Activated CD4-positive, alpha-beta T cell treated with anti-CD3 and anti-CD28 coated beads for 36 hours (primary cell): ENCODE measurements around the gene SEMA4C. TPM values are rescaled to one million over a fixed set of nuclear protein-coding genes. Genes with fewer than 3 reads are reported as not detected.

ENCODE experiments used
- ATAC-seq: fragments of 200-7000 bp; cut with Tn5 transposase; one replicate; pipeline ENCODE4 v1.10.0; 2021; ENCODE audit warnings: mild to moderate bottlenecking, moderate library complexity
- CTCF ChIA-PET: fragments of 350-600 bp; sonication (Branson Sonifier 250); formaldehyde crosslinking; loops from one replicate; lab custom pipeline; 2021; ENCODE audit warnings: antibody characterized with exemption; lab: Charles Lee
- POLR2A ChIA-PET: fragments of 350-600 bp; sonication (Branson Sonifier 250); formaldehyde crosslinking; loops from one replicate; lab custom pipeline; 2021; ENCODE audit warnings: antibody characterized with exemption, inconsistent platforms; lab: Charles Lee
- DNase-seq: peaks from one replicate; pipeline ENCODE4 v3.0.0-alpha.2; 2020
- H3K27ac Mint-ChIP-seq: one replicate; pipeline ENCODE4 v1.8.0; 2021; ENCODE audit warnings: mixed read lengths
- H3K27me3 Mint-ChIP-seq: one replicate; pipeline ENCODE4 v1.8.0; 2021; ENCODE audit warnings: mixed read lengths
- H3K36me3 Mint-ChIP-seq: one replicate; pipeline ENCODE4 v1.8.0; 2021; ENCODE audit warnings: low read depth, mixed read lengths
- H3K4me1 Mint-ChIP-seq: one replicate; pipeline ENCODE4 v1.8.0; 2021; ENCODE audit warnings: mixed read lengths
- H3K4me3 Mint-ChIP-seq: one replicate; pipeline ENCODE4 v1.8.0; 2021; ENCODE audit warnings: mild to moderate bottlenecking, moderate library complexity, mixed read lengths
- H3K9me3 Mint-ChIP-seq: one replicate; pipeline ENCODE4 v1.8.0; 2021; ENCODE audit warnings: low read depth, mixed read lengths
- intact Hi-C, 2 experiments: fragments of 100-400 bp; cut with DNase I in 1 of 2; cut with micrococcal nuclease in 1 of 2; formaldehyde crosslinking; loops; one replicate each; pipeline versions ENCODE4 v1.14.2 to v1.15.1; 2022 to 2024; cut with DNase I, micrococcal nuclease
- total RNA-seq, 2 experiments: library from RNA; stranded (reverse); gene quantifications; one replicate each; pipeline ENCODE4 v1.2.3, GENCODE V29; 2021

The SEMA4C gene
- total RNA-seq, 2 experiments from 2014 or later, result 7.5 to 9.6 TPM

DNA sequence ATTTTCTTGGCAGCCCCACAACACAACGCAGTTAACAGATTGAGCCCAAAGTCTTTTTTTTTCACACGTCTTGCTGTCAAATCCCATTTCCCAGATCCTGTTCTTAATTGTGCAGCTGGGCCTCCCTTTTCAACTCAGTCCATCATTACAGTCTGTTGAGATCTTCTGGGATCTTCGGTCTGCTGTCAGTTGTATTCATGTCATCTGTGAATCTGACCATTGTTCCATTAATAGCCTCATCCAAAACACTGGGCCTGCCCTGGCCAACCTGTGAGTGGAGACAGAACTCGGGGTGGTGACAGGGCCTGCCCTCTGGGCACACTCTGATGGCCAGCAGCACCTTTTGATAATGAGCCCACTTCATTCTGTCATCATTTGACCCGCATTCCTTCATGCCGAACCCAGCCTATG, 39.7 kb upstream of the SEMA4C start:
- H3K27me3 Mint-ChIP-seq, result no peaks in the 10 kb centered on the region
- intact Hi-C loops, result loop anchor here (5.0 kb wide), 2 partner anchors 37 to 47 kb away; partner anchors contain the start of gene SEMA4C (in 1 of the 2)
- POLR2A ChIA-PET, result no interaction called here
- H3K36me3 Mint-ChIP-seq, result peaks cover 3% of the 10 kb centered on the region
- no peak for DNase-seq
- peaks cover 40% of the 10 kb centered on the region for H3K4me1 Mint-ChIP-seq
- CTCF ChIA-PET, result no interaction called here
- ATAC-seq, result no peak
- no peaks in the 10 kb centered on the region for H3K9me3 Mint-ChIP-seq
- H3K27ac Mint-ChIP-seq, result peak overlapping the region; percentile 7
- H3K4me3 Mint-ChIP-seq, result no peak overlapping the region

GRCh38 chr2:96907115-96908041, 37.5 kb upstream of the SEMA4C start:
- POLR2A ChIA-PET, result no interaction called here
- peaks cover 21% of the 10 kb centered on the region for H3K4me1 Mint-ChIP-seq
- DNase-seq (no peak), ATAC-seq (no peak)
- no peak overlapping the region for H3K27ac Mint-ChIP-seq
- CTCF ChIA-PET, result no interaction called here
- intact Hi-C loops, result no loop called here
- H3K9me3 Mint-ChIP-seq, result no peaks in the 10 kb centered on the region
- no peaks in the 10 kb centered on the region for H3K36me3 Mint-ChIP-seq
- no peaks in the 10 kb centered on the region for H3K27me3 Mint-ChIP-seq
- no peak overlapping the region for H3K4me3 Mint-ChIP-seq

- POLR2A ChIA-PET, result no interaction called here
- Mint-ChIP-seq H3K36me3 (no peaks in the 10 kb centered on the region), H3K4me3 (no peak overlapping the region), H3K27me3 (no peaks in the 10 kb centered on the region), H3K9me3 (no peaks in the 10 kb centered on the region), H3K4me1 (peaks cover 18% of the 10 kb centered on the region), H3K27ac (no peak overlapping the region)
- DNase-seq (no peak), ATAC-seq (no peak)
- intact Hi-C loops, result no loop called here
- CTCF ChIA-PET, result interaction anchor here (1.1 kb wide), 1 partner anchor 49 kb away, joined by 3 read pairs; the partner anchor contains the start of gene ANKRD39
These were observed 36.8 kb upstream of the SEMA4C start for GRCh38 chr2:96906729-96907114.

GRCh38 chr2:96903815-96904214, 33.9 kb upstream of the SEMA4C start:
- H3K27me3 Mint-ChIP-seq, result no peaks in the 10 kb centered on the region
- ChIA-PET POLR2A (no interaction called here), CTCF (no interaction called here)
- H3K36me3 Mint-ChIP-seq, result no peaks in the 10 kb centered on the region
- H3K4me3 Mint-ChIP-seq, result no peak overlapping the region
- H3K27ac Mint-ChIP-seq, result no peak overlapping the region
- DNase-seq, result no peak
- peaks cover 5% of the 10 kb centered on the region for H3K4me1 Mint-ChIP-seq
- no peaks in the 10 kb centered on the region for H3K9me3 Mint-ChIP-seq
- intact Hi-C loops, result no loop called here
- no peak for ATAC-seq

DNA sequence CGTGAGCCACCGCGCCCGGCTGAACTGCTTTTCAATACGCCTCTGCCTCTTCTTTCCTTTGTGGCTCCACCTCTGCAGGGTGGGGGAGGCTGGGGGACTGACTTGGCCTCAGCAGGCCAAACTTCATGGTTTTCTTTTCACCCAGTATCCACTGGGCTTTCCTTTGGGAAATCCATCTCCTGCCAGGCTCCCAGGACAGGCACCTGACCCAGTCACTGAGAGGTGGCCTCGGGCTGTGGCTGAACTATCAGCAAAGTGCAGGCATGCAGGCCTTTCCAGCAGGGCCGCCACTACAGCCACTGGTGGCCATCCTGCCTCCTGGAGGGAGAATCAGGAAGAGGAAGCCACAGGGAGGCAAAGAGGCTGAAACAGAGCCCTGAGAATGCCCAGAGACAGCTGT, 33.4 kb upstream of the SEMA4C start:
- POLR2A ChIA-PET, result no interaction called here
- ATAC-seq, result no peak

GRCh38 chr2:96900237-96900636, 30.4 kb upstream of the SEMA4C start:
- Mint-ChIP-seq H3K27me3 (no peaks in the 10 kb centered on the region), H3K4me3 (no peak overlapping the region), H3K36me3 (no peaks in the 10 kb centered on the region), H3K4me1 (peaks cover 25% of the 10 kb centered on the region), H3K9me3 (no peaks in the 10 kb centered on the region), H3K27ac (no peak overlapping the region)
- ChIA-PET CTCF (no interaction called here), POLR2A (no interaction called here)
- DNase-seq (no peak), ATAC-seq (no peak)
- intact Hi-C loops, result no loop called here

More for the DNA sequence above, 33.4 kb upstream of the SEMA4C start:
- Mint-ChIP-seq H3K9me3 (no peaks in the 10 kb centered on the region), H3K36me3 (no peaks in the 10 kb centered on the region), H3K4me3 (no peak overlapping the region), H3K27me3 (no peaks in the 10 kb centered on the region), H3K27ac (no peak overlapping the region), H3K4me1 (peaks cover 7% of the 10 kb centered on the region)
- intact Hi-C loops, result no loop called here
- CTCF ChIA-PET, result no interaction called here
- DNase-seq, result no peak

DNA sequence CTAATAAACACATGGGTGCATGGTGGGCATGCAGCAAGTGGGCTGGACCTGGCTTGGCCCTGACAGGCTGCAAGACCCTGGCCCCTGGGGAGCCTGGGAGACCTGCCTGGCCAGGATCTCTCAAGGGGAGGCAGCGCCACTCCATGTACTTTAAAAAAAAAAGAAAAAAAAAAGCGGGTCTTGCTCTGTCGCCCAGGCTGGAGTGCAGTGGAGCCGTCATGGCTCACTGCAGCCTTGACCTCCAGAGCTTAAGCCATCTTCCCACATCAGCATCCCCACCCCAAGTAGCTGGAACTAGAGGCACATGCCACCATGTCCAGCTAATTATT, 29.5 kb upstream of the SEMA4C start:
- H3K4me1 Mint-ChIP-seq, result peaks cover 29% of the 10 kb centered on the region
- H3K4me3 Mint-ChIP-seq, result no peak overlapping the region
- no peaks in the 10 kb centered on the region for H3K27me3 Mint-ChIP-seq
- H3K36me3 Mint-ChIP-seq, result no peaks in the 10 kb centered on the region
- no peak overlapping the region for H3K27ac Mint-ChIP-seq
- intact Hi-C loops, result no loop called here
- no peak for ATAC-seq
- DNase-seq, result no peak
- ChIA-PET CTCF (interaction anchor here (0.6 kb wide), 1 partner anchor 51 kb away, joined by 6 read pairs; no protein-coding TSS in a partner anchor), POLR2A (no interaction called here)
- no peaks in the 10 kb centered on the region for H3K9me3 Mint-ChIP-seq

DNA sequence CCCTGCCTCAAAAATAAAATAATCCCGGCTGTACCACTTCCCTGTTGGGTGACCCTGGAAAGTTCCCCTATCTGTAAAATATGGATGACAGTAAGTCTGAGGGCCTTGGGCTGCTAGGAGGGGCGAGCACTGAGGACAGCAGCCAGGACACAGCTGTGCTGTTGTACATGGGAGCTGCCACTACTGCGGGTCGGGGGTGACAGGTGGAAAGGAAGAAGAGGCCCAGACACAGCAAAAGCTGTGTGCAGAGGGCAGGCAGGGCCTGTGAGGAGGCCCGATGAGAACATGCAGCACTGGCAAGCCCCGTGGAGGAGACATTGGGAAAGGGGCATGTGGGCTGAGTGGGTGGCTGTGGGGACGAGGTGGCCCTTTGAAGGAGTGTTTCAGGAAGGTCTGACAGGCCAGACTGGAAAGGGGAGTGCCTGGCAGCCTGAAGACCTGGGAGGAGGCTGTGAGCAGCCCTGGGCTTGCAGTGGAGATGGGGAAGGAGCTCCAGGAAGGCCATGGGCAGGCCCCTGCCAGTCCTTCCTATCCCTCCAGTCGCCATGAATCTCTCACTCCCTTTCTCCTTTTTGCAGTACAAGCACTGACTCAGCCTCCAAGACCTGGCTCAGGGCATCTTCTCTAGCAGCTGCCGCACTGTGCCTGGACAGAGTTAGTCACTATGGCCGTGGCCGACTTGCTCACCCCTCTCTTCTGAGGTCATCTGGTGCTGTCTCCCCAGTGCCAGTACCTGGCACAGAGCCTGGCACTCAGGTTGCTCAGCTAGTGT, 28.9 kb upstream of the SEMA4C start:
- CTCF ChIA-PET, result interaction anchor here (0.6 kb wide), 1 partner anchor 51 kb away, joined by 6 read pairs; no protein-coding TSS in a partner anchor

DNA sequence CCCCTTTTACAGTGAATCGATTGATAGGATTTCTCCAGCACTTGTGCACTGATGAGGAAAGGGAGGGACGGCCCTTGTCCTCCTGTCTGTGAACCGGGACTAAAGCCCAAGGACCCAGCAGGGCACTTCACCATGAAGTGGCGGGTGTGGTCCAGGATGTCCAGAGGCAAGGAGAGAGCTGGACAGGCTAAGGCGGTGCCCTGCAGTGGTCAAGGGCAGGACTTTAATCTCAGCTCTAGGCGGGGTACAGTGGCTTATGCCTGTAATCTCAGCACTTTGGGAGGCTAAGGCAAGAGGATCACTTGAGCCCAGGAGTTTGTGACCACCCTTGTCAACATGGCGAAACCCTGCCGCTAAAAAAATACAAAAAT, 28.2 kb upstream of the SEMA4C start:
- Mint-ChIP-seq H3K36me3 (no peaks in the 10 kb centered on the region), H3K27me3 (no peaks in the 10 kb centered on the region), H3K4me3 (no peak overlapping the region), H3K4me1 (peaks cover 25% of the 10 kb centered on the region), H3K9me3 (no peaks in the 10 kb centered on the region), H3K27ac (no peak overlapping the region)
- POLR2A ChIA-PET, result no interaction called here
- DNase-seq (no peak), ATAC-seq (no peak)
- CTCF ChIA-PET, result no interaction called here
- intact Hi-C loops, result no loop called here

More for the DNA sequence above, 28.9 kb upstream of the SEMA4C start:
- Mint-ChIP-seq H3K36me3 (no peaks in the 10 kb centered on the region), H3K27me3 (no peaks in the 10 kb centered on the region), H3K9me3 (no peaks in the 10 kb centered on the region), H3K4me1 (peaks cover 26% of the 10 kb centered on the region), H3K27ac (no peak overlapping the region), H3K4me3 (no peak overlapping the region)
- DNase-seq (no peak), ATAC-seq (no peak)
- intact Hi-C loops, result no loop called here
- POLR2A ChIA-PET, result no interaction called here

DNA sequence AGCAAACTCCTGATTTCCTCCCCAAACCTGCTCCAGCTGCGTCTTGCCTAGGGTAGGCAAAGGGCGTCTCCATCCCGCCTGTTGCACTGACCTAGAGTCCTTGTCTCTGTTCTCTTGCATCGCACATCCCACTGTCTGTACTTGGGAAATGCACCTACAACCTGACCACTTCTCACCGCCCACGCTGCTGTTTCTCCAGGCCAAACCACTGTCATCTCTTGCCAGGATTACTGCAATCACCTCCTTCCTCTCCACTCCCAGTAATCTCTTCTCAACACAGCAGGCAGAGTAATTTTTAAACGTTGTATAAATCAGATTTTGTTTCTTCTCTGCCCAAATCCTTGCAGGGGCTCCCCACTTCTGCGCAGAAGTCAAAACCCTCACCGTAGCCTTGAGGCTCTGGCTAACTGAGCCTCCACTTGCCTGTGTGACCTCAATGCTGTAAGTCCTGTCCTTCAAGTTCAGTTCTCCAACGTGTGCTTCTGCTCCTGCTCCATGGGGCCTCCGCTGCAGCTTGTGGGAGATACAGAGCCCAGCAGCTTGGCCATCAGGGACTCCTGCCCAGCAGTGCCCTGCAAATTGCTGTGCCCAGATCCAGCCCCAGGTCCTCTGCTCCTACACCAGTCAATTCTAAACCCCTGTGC, 27.7 kb upstream of the SEMA4C start:
- peaks cover 31% of the 10 kb centered on the region for H3K4me1 Mint-ChIP-seq
- POLR2A ChIA-PET, result no interaction called here
- H3K9me3 Mint-ChIP-seq, result no peaks in the 10 kb centered on the region
- CTCF ChIA-PET, result interaction anchor here (0.6 to 0.9 kb wide), 2 partner anchors 40 to 112 kb away, joined by 4 read pairs; no protein-coding TSS in a partner anchor
- no peak for DNase-seq
- H3K27ac Mint-ChIP-seq, result no peak overlapping the region
- no peaks in the 10 kb centered on the region for H3K36me3 Mint-ChIP-seq
- H3K4me3 Mint-ChIP-seq, result no peak overlapping the region
- no peaks in the 10 kb centered on the region for H3K27me3 Mint-ChIP-seq
- no peak for ATAC-seq
- intact Hi-C loops, result no loop called here
